Endodermal cell (in vitro differentiated cells): ENCODE measurements around the gene CRB2. TPM values are rescaled to one million over a fixed set of nuclear protein-coding genes. Genes with fewer than 3 reads are reported as not detected.

ENCODE experiments used
- DNase-seq: peaks from one replicate; pipeline ENCODE4 v3.0.0-alpha.2; 2017
- H3K27ac ChIP-seq: 2 replicates; pipeline ENCODE4 v1.5.1; 2013; ENCODE audit warnings: mild to moderate bottlenecking, low read depth, low read length, moderate library complexity
- H3K27me3 ChIP-seq: 2 replicates; pipeline ENCODE4 v1.6.1; 2013; ENCODE audit warnings: mild to moderate bottlenecking, low read length, moderate library complexity; ENCODE audit not compliant: insufficient read depth, control insufficient read depth, poor library complexity, severe bottlenecking
- H3K36me3 ChIP-seq: 2 replicates; pipeline ENCODE4 v1.7.0; 2013; ENCODE audit warnings: mild to moderate bottlenecking, low read length, moderate library complexity; ENCODE audit not compliant: control insufficient read depth, insufficient read depth
- H3K4me1 ChIP-seq: one replicate; pipeline ENCODE4 v1.7.0; 2013; ENCODE audit warnings: low read length; ENCODE audit not compliant: control insufficient read depth, insufficient read depth
- H3K4me3 ChIP-seq: 2 replicates; pipeline ENCODE4 v1.5.1; 2013; ENCODE audit warnings: mild to moderate bottlenecking, low read length, moderate library complexity
- H3K9ac ChIP-seq: 2 replicates; pipeline ENCODE4 v1.6.1; 2013; ENCODE audit warnings: mild to moderate bottlenecking, low read length, moderate library complexity; ENCODE audit not compliant: poor library complexity, severe bottlenecking; ENCODE audit errors: extremely low read depth
- H3K9me3 ChIP-seq: 2 replicates; pipeline ENCODE4 v1.6.1; 2013; ENCODE audit warnings: mild to moderate bottlenecking, low read length, moderate library complexity; ENCODE audit not compliant: control insufficient read depth
- H3K27ac Mint-ChIP-seq: 2 replicates; pipeline ENCODE4 v1.8.0; 2020; ENCODE audit warnings: mixed read lengths
- H3K27me3 Mint-ChIP-seq: 2 replicates; pipeline ENCODE4 v1.8.0; 2021; ENCODE audit warnings: mild to moderate bottlenecking, mixed read lengths; ENCODE audit not compliant: insufficient read depth
- H3K36me3 Mint-ChIP-seq: 2 replicates; pipeline ENCODE4 v1.8.0; 2020; ENCODE audit warnings: low read depth, mixed read lengths
- H3K4me1 Mint-ChIP-seq: 2 replicates; pipeline ENCODE4 v1.8.0; 2020; ENCODE audit warnings: mixed read lengths
- H3K4me3 Mint-ChIP-seq: 2 replicates; pipeline ENCODE4 v1.8.0; 2020; ENCODE audit warnings: mild to moderate bottlenecking, moderate library complexity, mixed read lengths
- H3K9me3 Mint-ChIP-seq: 2 replicates; pipeline ENCODE4 v1.8.0; 2020; ENCODE audit warnings: mild to moderate bottlenecking, mixed read lengths
- WGBS, 2 experiments: methylation state at CpG; one replicate each; pipeline versions ENCODE4 v1.1.5 to v1.1.7; 2013; ENCODE audit warnings: missing lambda C conversion rate in 2 of 2, mixed read lengths in 1 of 2; ENCODE audit not compliant: insufficient coverage in 1 of 2, insufficient read length in 1 of 2; 5-methylcytosine and 5-hydroxymethylcytosine counted together
- total RNA-seq, 2 donors: library from RNA; stranded (reverse); fragmentation: NEBNext Ultra II Directional in 1 of 2; extraction: Animal tissue kit (Norgen Biotek cat#: 25700) in 1 of 2; gene quantifications; 2 replicates in 1 of 2; 3 replicates in 1 of 2; pipeline ENCODE4 v1.2.1, GENCODE V29; 2021
- TF ChIP-seq, protein P1 (sequence below): fragments of 200-600 bp; sonication (generic); conservative IDR thresholded peaks from 2 replicates; pipeline ENCODE4 v1.5.0; 2021; ENCODE audit warnings: antibody characterized with exemption, mild to moderate bottlenecking

CRB2 gene
- total RNA-seq, 2 donors from 2014 or later, result 0.75 to 2.0 TPM

DNA sequence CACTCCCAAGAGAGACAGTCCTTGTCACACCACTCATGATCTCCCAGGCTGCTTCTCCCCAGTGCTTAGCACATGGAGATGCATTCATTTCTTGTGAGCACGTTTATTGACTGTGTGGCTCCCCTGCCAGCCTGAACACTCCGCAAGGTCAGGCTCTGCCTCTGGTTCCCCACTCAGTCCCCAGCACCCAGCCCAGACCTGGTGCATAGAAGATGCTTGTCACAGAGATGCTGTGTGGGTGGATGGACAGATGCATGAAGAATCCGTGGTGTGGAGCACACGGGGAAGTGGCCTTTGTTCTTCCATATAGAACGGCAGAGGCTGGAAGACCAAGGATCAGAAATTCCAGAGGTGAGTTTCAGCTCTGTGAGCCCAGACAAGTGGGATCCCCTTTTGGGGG is 13.8 kb upstream of the CRB2 start:
- 86 to 91% methylated on average over 5 of the region's 5 CpGs for WGBS, 2 experiments

DNA sequence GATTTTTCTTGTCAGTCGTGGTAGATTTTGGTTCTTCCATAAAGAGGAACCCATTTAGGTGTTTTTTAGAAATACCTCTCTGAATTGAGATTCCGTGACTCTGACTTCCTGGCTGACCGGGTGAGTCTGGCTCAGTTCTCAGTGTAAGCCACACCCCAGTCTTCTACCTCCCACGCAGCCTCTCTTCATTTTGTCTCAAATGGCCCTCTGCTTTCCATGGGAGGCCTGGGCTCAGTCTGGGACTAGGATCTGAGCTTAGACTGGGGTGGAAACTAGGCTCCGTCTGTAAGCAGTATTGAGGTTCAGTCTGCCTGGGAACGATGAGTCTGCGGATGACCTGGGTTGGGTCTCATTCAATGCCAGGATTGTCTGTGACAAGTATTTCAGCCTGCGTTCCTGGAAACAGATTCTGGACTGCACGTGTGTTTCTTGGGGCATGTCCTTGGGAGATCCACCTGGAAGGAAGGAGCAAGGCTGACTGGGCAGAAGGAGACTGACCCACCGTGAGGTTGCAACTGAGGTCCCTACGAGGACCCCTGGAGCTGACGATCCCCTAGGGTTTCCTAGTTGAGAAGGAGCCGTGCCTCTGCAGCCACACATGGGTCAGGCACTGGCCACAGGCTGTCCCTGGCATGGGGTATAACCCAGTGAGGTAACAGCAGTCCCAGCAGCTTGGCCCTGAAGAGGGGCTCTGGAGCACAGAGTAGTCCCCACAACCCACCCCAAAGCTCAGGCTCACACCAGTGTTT is 12.4 kb upstream of the CRB2 start:
- Mint-ChIP-seq H3K36me3 (no peaks in the 10 kb centered on the region), H3K9me3 (no peaks in the 10 kb centered on the region), H3K4me1 (no peaks in the 10 kb centered on the region), H3K27me3 (no peaks in the 10 kb centered on the region), H3K27ac (no peak overlapping the region), H3K4me3 (no peak overlapping the region)
- no peak overlapping the region for H3K4me3 ChIP-seq
- 77 to 88% methylated on average over 10 to 13 of the region's 13 CpGs for WGBS, 2 experiments
- H3K9me3 ChIP-seq, result no peaks in the 10 kb centered on the region
- H3K4me1 ChIP-seq, result no peaks in the 10 kb centered on the region
- no peaks in the 10 kb centered on the region for H3K36me3 ChIP-seq
- H3K27ac ChIP-seq, result no peak overlapping the region
- DNase-seq, result no peak
- TF ChIP-seq, protein P1, sequence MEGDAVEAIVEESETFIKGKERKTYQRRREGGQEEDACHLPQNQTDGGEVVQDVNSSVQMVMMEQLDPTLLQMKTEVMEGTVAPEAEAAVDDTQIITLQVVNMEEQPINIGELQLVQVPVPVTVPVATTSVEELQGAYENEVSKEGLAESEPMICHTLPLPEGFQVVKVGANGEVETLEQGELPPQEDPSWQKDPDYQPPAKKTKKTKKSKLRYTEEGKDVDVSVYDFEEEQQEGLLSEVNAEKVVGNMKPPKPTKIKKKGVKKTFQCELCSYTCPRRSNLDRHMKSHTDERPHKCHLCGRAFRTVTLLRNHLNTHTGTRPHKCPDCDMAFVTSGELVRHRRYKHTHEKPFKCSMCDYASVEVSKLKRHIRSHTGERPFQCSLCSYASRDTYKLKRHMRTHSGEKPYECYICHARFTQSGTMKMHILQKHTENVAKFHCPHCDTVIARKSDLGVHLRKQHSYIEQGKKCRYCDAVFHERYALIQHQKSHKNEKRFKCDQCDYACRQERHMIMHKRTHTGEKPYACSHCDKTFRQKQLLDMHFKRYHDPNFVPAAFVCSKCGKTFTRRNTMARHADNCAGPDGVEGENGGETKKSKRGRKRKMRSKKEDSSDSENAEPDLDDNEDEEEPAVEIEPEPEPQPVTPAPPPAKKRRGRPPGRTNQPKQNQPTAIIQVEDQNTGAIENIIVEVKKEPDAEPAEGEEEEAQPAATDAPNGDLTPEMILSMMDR, result no peak
- H3K27me3 ChIP-seq, result no peaks in the 10 kb centered on the region
- no peak overlapping the region for H3K9ac ChIP-seq

More for the DNA sequence above, 13.8 kb upstream of the CRB2 start:
- H3K4me3 Mint-ChIP-seq, result no peak overlapping the region
- no peaks in the 10 kb centered on the region for H3K4me1 Mint-ChIP-seq
- H3K27ac Mint-ChIP-seq, result no peak overlapping the region
- Histone ChIP-seq H3K27ac (no peak overlapping the region), H3K36me3 (no peaks in the 10 kb centered on the region), H3K9ac (no peak overlapping the region), H3K4me3 (no peak overlapping the region), H3K4me1 (no peaks in the 10 kb centered on the region), H3K27me3 (no peaks in the 10 kb centered on the region), H3K9me3 (no peaks in the 10 kb centered on the region)
- no peaks in the 10 kb centered on the region for H3K9me3 Mint-ChIP-seq
- DNase-seq, result no peak
- no peaks in the 10 kb centered on the region for H3K36me3 Mint-ChIP-seq
- H3K27me3 Mint-ChIP-seq, result no peaks in the 10 kb centered on the region
- TF ChIP-seq, protein P1, result no peak

DNA sequence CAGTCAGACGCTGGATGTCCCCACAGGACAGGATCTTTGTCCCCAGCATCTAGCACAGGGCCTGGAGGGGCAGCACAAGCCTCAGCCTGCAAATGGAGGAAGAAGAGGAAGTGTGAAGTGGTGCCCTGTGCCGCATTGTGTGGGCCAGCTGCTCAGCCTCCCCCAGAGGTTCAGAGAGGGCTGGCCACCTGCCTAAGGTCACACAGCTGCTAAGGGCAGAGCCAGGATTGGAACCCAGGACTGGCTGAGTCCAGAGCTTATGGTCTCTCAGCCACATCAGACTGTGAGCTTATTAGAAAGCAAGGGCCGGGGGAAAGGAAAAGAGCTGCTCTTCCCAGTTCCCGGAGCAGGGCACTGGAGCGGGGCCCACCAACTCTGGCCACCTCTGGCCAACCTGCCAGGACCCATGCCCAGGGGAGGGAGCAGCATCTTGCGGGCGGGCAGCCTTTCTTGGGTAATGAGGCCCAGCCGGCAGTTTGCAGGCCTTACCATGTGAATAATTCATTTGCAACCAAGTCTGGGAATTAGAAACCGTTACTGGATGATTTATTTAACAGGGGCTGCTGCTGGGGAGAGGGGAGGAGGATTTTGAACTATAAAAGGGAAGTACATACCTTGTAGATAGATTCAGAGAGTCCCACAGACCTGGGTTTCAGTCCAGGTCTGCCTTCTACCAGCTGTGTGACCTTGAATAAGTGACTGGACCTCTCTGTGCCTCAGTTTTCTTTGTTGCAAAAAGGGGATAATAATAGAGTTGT is 11.6 kb upstream of the CRB2 start:
- no peaks in the 10 kb centered on the region for H3K9me3 Mint-ChIP-seq
- TF ChIP-seq, protein P1, result no peak
- Histone ChIP-seq H3K4me3 (no peak overlapping the region), H3K27ac (no peak overlapping the region), H3K9me3 (no peaks in the 10 kb centered on the region), H3K4me1 (no peaks in the 10 kb centered on the region), H3K9ac (no peak overlapping the region), H3K27me3 (no peaks in the 10 kb centered on the region), H3K36me3 (no peaks in the 10 kb centered on the region)
- WGBS, 2 experiments, result 92 to 100% methylated on average over 7 to 9 of the region's 9 CpGs
- H3K27me3 Mint-ChIP-seq, result no peaks in the 10 kb centered on the region
- H3K4me1 Mint-ChIP-seq, result no peaks in the 10 kb centered on the region
- H3K27ac Mint-ChIP-seq, result no peak overlapping the region
- no peak overlapping the region for H3K4me3 Mint-ChIP-seq
- no peaks in the 10 kb centered on the region for H3K36me3 Mint-ChIP-seq
- DNase-seq, result no peak
